Esophagus squamous epithelium (tissue), 4 donors: ENCODE measurements around the gene ASCL3.
A peak's percentile ranks its signal among the peaks of the same experiment; 100 is the strongest.

Source experiments
- CTCF ChIP-seq, 6 experiments: fragments of 450-650 bp in 4 of 6; fragments of 200-600 bp in 2 of 6; sonication (generic) in 2 of 6; IDR thresholded peaks; one replicate each; pipeline ENCODE4 v1.5.1; 2016 to 2019; ENCODE audit warnings: antibody characterized with exemption in 6 of 6, mild to moderate bottlenecking in 4 of 6, moderate library complexity in 4 of 6
- POLR2A ChIP-seq, 4 donors: fragments of 450-650 bp; IDR thresholded peaks; one replicate each; pipeline ENCODE4 v1.6.1; 2017; ENCODE audit warnings: antibody characterized with exemption in 4 of 4, mild to moderate bottlenecking in 4 of 4, moderate library complexity in 3 of 4

- TF ChIP-seq CTCF (IDR thresholded peaks at IDR 0.05): peak in 5 of 6 experiments; percentile 44 to 74 (median 57)
- TF ChIP-seq POLR2A (IDR thresholded peaks at IDR 0.05): no peak
Observed at GRCh38 chr11:8959546-8960166, 16.8 kb upstream of the ASCL3 start.
